Head of caudate nucleus (tissue), 42 donors: ENCODE measurements around the gene CNTNAP2.

Experiments used
- DNase-seq, 42 donors: peaks; one replicate each; pipeline versions ENCODE4 v3.0.0 to v3.0.0-alpha.2; 2020 to 2021; ENCODE audit warnings: mixed read lengths in 7 of 42
- intact Hi-C: fragments of 100-400 bp; cut with DNase I; formaldehyde crosslinking; loops from one replicate; pipeline ENCODE4 v1.15.0; 2022

The CNTNAP2 gene

GRCh38 chr7:146116521-146117222 is at the start of gene CNTNAP2:
CNTNAP2 (plus strand) TSS chr7:146116801; CDS start chr7:146116877, 76 bp downstream.
- intact Hi-C loops = no loop called here
- DNase-seq = peak in 41 of 42 donors; percentile 20 to 79 (median 53)

GRCh38 chr7:146067880-146068279 is 48.7 kb upstream of the CNTNAP2 start:
- DNase-seq = peak in 23 of 42 donors; percentile 4 to 71 (median 32)
- intact Hi-C loops = no loop called here

GRCh38 chr7:146074195-146074765 is 42.3 kb upstream of the CNTNAP2 start:
- intact Hi-C loops = no loop called here
- no peak for DNase-seq

GRCh38 chr7:146076344-146076743 is 40.3 kb upstream of the CNTNAP2 start:
- DNase-seq = no peak
- intact Hi-C loops = no loop called here

- intact Hi-C loops = no loop called here
- DNase-seq = no peak
Observed at GRCh38 chr7:146084086-146084485, 32.5 kb upstream of the CNTNAP2 start.

- peak in 12 of 42 donors; percentile 3 to 48 (median 20) for DNase-seq
- intact Hi-C loops = no loop called here
Observed at GRCh38 chr7:146090023-146090645, 26.5 kb upstream of the CNTNAP2 start.

GRCh38 chr7:146094356-146094755 is 22.2 kb upstream of the CNTNAP2 start:
- intact Hi-C loops = no loop called here
- DNase-seq = no peak

- no peak for DNase-seq
- intact Hi-C loops = no loop called here
Observed at GRCh38 chr7:146096994-146097393, 19.6 kb upstream of the CNTNAP2 start.

- intact Hi-C loops = no loop called here
- DNase-seq = no peak
Observed at GRCh38 chr7:146106319-146106718, 10.3 kb upstream of the CNTNAP2 start.

GRCh38 chr7:146112755-146113154 is 3.8 kb upstream of the CNTNAP2 start:
- intact Hi-C loops = no loop called here

GRCh38 chr7:146115548-146115850 is 1.1 kb upstream of the CNTNAP2 start:
- intact Hi-C loops = no loop called here
- peak in 1 of 42 donors; percentile 49 for DNase-seq

More at GRCh38 chr7:146112755-146113154, 3.8 kb upstream of the CNTNAP2 start:
- DNase-seq = no peak

- peak; percentile 24 to 83 (median 63) for DNase-seq
- intact Hi-C loops = no loop called here
Observed at GRCh38 chr7:146115851-146116520, 615 bp upstream of the CNTNAP2 start.

GRCh38 chr7:146117576-146117975 is 975 bp downstream of the CNTNAP2 start:
- no peak for DNase-seq
- intact Hi-C loops = no loop called here

- no peak for DNase-seq
- intact Hi-C loops = no loop called here
Observed at GRCh38 chr7:146119002-146119401, 2.4 kb downstream of the CNTNAP2 start.

- intact Hi-C loops = no loop called here
Observed at GRCh38 chr7:146123715-146124114, 7.1 kb downstream of the CNTNAP2 start.

GRCh38 chr7:146126767-146127509 is 10.3 kb downstream of the CNTNAP2 start:
- no peak for DNase-seq
- intact Hi-C loops = no loop called here

More at GRCh38 chr7:146123715-146124114, 7.1 kb downstream of the CNTNAP2 start:
- DNase-seq = no peak

- intact Hi-C loops = no loop called here
- DNase-seq = no peak
Observed at GRCh38 chr7:146129296-146129695, 12.7 kb downstream of the CNTNAP2 start.

- no peak for DNase-seq
- intact Hi-C loops = no loop called here
Observed at GRCh38 chr7:146129997-146130396, 13.4 kb downstream of the CNTNAP2 start.

GRCh38 chr7:146131701-146132100 is 15.1 kb downstream of the CNTNAP2 start:
- intact Hi-C loops = no loop called here

More at GRCh38 chr7:146131701-146132100, 15.1 kb downstream of the CNTNAP2 start:
- no peak for DNase-seq
